ENCODE data around the gene TOMM40L.

GRCh38 chr1:161199506-161200139 lies 26.2 kb upstream of the TOMM40L start:
- TF ChIP-seq CTCF (optimal IDR thresholded peaks at IDR 0.05 in 1 of 3, IDR thresholded peaks at IDR 0.05 in 1 of 3, conservative IDR thresholded peaks at IDR 0.05 in 1 of 3; ENCODE audit: extremely low read depth in 1 of 3, insufficient read depth in 2 of 3, low read length in 3 of 3) = no peak
- no peak for TF ChIP-seq EZH2 (IDR thresholded peaks at IDR 0.05; ENCODE audit: low read length)
